Caco-2 (cell line): ENCODE results near the gene GIPR. TPM values are rescaled to one million over a fixed set of nuclear protein-coding genes. Genes with fewer than 3 reads are reported as not detected.

Experiments
- BruUV-seq: library from RNA; stranded (reverse); fragments of 400-500 nt; replicated peaks from 2 replicates; lab custom pipeline; 2021; lab: Mats Ljungman, UMichigan
- CTCF ChIA-PET: fragments of 300-600 bp; sonication (Branson Sonifier 250); formaldehyde crosslinking; loops from one replicate; lab custom pipeline; 2022; ENCODE audit warnings: antibody characterized with exemption; lab: Charles Lee
- POLR2A ChIA-PET: fragments of 300-600 bp; sonication (Branson Sonifier 250); formaldehyde crosslinking; loops from one replicate; lab custom pipeline; 2022; ENCODE audit warnings: antibody characterized with exemption; lab: Charles Lee
- DNase-seq, 2 experiments: peaks; one replicate each; pipeline versions ENCODE4 v3.0.0 to v3.0.0-alpha.2; 2020 to 2022
- H3K27me3 ChIP-seq: replicated peaks from 2 replicates; pipeline ENCODE4 v1.6.0; 2011; ENCODE audit warnings: low read length; ENCODE audit not compliant: control insufficient read depth, insufficient read depth
- H3K36me3 ChIP-seq: 2 replicates; pipeline ENCODE4 v1.5.1; 2011; ENCODE audit warnings: low read length; ENCODE audit not compliant: control insufficient read depth, insufficient read depth
- H3K4me1 ChIP-seq: fragments of 250-450 bp; sonication (Bioruptor Pico); 2 replicates; pipeline ENCODE4 v1.5.1; 2020; ENCODE audit warnings: mild to moderate bottlenecking
- H3K4me3 ChIP-seq: 2 replicates; pipeline ENCODE4 v1.5.1; 2011; ENCODE audit warnings: low read depth, mild to moderate bottlenecking, control low read depth, low read length
- H3K9me3 ChIP-seq: fragments of 250-450 bp; sonication (Bioruptor Pico); 2 replicates; pipeline ENCODE4 v1.5.1; 2020; ENCODE audit warnings: mild to moderate bottlenecking, moderate library complexity
- H3K27ac Mint-ChIP-seq: one replicate; pipeline ENCODE4 v1.8.0; 2022; ENCODE audit warnings: mixed read lengths; ENCODE audit not compliant: unreplicated experiment
- H3K27me3 Mint-ChIP-seq: one replicate; pipeline ENCODE4 v1.8.0; 2022; ENCODE audit warnings: mixed read lengths; ENCODE audit not compliant: insufficient read depth, unreplicated experiment
- H3K36me3 Mint-ChIP-seq: one replicate; pipeline ENCODE4 v1.8.0; 2022; ENCODE audit warnings: mild to moderate bottlenecking, mixed read lengths; ENCODE audit not compliant: insufficient read depth, unreplicated experiment
- H3K4me1 Mint-ChIP-seq: one replicate; pipeline ENCODE4 v1.8.0; 2022; ENCODE audit warnings: low read depth, mixed read lengths; ENCODE audit not compliant: unreplicated experiment
- H3K4me3 Mint-ChIP-seq: one replicate; pipeline ENCODE4 v1.8.0; 2022; ENCODE audit warnings: mild to moderate bottlenecking, moderate library complexity, mixed read lengths; ENCODE audit not compliant: unreplicated experiment
- H3K9me3 Mint-ChIP-seq: one replicate; pipeline ENCODE4 v1.8.0; 2022; ENCODE audit warnings: mixed read lengths; ENCODE audit not compliant: unreplicated experiment
- intact Hi-C: fragments of 100-400 bp; cut with micrococcal nuclease; formaldehyde crosslinking; loops from one replicate; pipeline ENCODE4 v1.10.0; 2022; ENCODE audit not compliant: unreplicated experiment
- total RNA-seq: library from RNA; stranded (reverse); gene quantifications from 2 replicates; pipeline ENCODE4 v1.2.3, GENCODE V29; 2022
- TF ChIP-seq, protein P1 (sequence below), 2 experiments: fragments of 200-600 bp in 1 of 2; IDR thresholded peaks; 1 replicate in 1 of 2; 2 replicates in 1 of 2; pipeline versions ENCODE4 v1.5.1 to v1.8.0; 2011 to 2022; ENCODE audit warnings: antibody characterized with exemption in 1 of 2, control low read depth in 1 of 2, inconsistent platforms in 1 of 2, low read depth in 1 of 2, low read length in 1 of 2, mild to moderate bottlenecking in 1 of 2, moderate library complexity in 1 of 2; ENCODE audit not compliant: insufficient read depth in 1 of 2, severe bottlenecking in 1 of 2, unreplicated experiment in 1 of 2

Gene GIPR
- total RNA-seq, 1 experiment from 2014 or later: 2.6 TPM

DNA sequence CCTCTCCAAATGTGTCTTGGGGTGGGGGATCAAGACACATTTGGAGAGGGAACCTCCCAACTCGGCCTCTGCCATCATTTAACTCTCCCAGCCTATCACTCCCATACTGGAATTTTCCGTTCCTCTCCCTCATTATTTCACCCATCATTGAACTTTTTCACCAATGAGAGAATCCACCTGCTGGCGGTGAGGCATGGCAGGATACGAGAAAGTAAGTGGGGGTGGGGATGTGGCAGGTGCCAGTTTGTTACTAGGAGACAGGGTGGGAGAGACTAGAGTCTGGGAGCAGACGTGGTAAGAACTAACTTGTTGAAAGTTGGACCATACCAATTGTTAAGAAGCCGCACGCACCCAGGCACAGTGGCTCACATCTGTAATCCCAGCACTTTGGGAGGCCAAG is 6.9 kb downstream of the GIPR start:
- BruUV-seq: no TSS peak
- Mint-ChIP-seq H3K4me1 (peaks cover 6% of the 10 kb centered on the region), H3K36me3 (peaks cover 25% of the 10 kb centered on the region), H3K27me3 (no peaks in the 10 kb centered on the region), H3K9me3 (no peaks in the 10 kb centered on the region), H3K4me3 (no peak overlapping the region), H3K27ac (no peak overlapping the region)
- POLR2A ChIA-PET: no interaction called here
- DNase-seq: no peak
- intact Hi-C loops: no loop called here
- H3K9me3 ChIP-seq: no peaks in the 10 kb centered on the region
- CTCF ChIA-PET: interaction anchor here (1.0 kb wide), 1 partner anchor 17 kb away, joined by 5 read pairs; the partner anchor contains the start of genes QPCTL and SNRPD2
- no peak overlapping the region for H3K4me3 ChIP-seq
- H3K36me3 ChIP-seq: no peaks in the 10 kb centered on the region
- H3K27me3 ChIP-seq: no peaks in the 10 kb centered on the region
- peaks cover 12% of the 10 kb centered on the region for H3K4me1 ChIP-seq
- TF ChIP-seq, protein P1, sequence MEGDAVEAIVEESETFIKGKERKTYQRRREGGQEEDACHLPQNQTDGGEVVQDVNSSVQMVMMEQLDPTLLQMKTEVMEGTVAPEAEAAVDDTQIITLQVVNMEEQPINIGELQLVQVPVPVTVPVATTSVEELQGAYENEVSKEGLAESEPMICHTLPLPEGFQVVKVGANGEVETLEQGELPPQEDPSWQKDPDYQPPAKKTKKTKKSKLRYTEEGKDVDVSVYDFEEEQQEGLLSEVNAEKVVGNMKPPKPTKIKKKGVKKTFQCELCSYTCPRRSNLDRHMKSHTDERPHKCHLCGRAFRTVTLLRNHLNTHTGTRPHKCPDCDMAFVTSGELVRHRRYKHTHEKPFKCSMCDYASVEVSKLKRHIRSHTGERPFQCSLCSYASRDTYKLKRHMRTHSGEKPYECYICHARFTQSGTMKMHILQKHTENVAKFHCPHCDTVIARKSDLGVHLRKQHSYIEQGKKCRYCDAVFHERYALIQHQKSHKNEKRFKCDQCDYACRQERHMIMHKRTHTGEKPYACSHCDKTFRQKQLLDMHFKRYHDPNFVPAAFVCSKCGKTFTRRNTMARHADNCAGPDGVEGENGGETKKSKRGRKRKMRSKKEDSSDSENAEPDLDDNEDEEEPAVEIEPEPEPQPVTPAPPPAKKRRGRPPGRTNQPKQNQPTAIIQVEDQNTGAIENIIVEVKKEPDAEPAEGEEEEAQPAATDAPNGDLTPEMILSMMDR (IDR thresholded peaks at IDR 0.05; ENCODE audit: insufficient read depth in 1 of 2, low read depth in 1 of 2, low read length in 1 of 2, severe bottlenecking in 1 of 2, unreplicated experiment in 1 of 2): no peak

DNA sequence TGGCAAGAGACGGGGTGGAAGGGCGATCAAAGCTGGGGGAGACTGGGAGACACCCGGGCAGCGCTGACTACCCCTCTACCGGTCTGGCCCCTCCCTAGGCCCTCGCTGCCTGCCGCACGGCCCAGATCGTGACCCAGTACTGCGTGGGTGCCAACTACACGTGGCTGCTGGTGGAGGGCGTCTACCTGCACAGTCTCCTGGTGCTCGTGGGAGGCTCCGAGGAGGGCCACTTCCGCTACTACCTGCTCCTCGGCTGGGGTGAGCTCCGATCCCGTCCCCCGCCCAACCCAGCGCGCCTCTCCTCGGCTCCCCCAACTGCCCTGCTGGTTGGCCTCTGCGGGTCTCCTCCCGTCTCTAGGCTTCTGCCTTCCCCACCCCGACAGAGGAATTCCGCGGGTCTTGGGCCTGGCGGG is 8.8 kb downstream of the GIPR start:
- H3K27ac Mint-ChIP-seq: peak overlapping the region; percentile 88
- Histone ChIP-seq H3K4me3 (peak overlapping the region; percentile 47), H3K4me1 (peaks cover 14% of the 10 kb centered on the region), H3K36me3 (no peaks in the 10 kb centered on the region), H3K9me3 (no peaks in the 10 kb centered on the region), H3K27me3 (no peaks in the 10 kb centered on the region)
- ChIA-PET CTCF (interaction anchor here (0.6 to 3.1 kb wide), 21 partner anchors 8 to 238 kb away, joined by 3 to 50 read pairs (median 5); partner anchors contain the start of genes EML2, OPA3, QPCTL and SIX5), POLR2A (interaction anchor here (0.6 to 4.5 kb wide), 17 partner anchors 8 to 1322 kb away, joined by 3 to 54 read pairs (median 8); partner anchors contain the start of genes FBXO46, GIPR, IRF2BP1 and OPA3)
- no TSS peak for BruUV-seq
- no peak for DNase-seq
- H3K36me3 Mint-ChIP-seq: peaks cover 21% of the 10 kb centered on the region
- H3K9me3 Mint-ChIP-seq: no peaks in the 10 kb centered on the region
- H3K4me1 Mint-ChIP-seq: peaks cover 9% of the 10 kb centered on the region
- intact Hi-C loops: loop anchor here (1.0 kb wide), 2 partner anchors 8 to 15 kb away; partner anchors contain the start of gene QPCTL
- H3K4me3 Mint-ChIP-seq: peak overlapping the region; percentile 88
- H3K27me3 Mint-ChIP-seq: no peaks in the 10 kb centered on the region
- TF ChIP-seq, protein P1 (IDR thresholded peaks at IDR 0.05; ENCODE audit: insufficient read depth in 1 of 2, low read depth in 1 of 2, low read length in 1 of 2, severe bottlenecking in 1 of 2, unreplicated experiment in 1 of 2): no peak

DNA sequence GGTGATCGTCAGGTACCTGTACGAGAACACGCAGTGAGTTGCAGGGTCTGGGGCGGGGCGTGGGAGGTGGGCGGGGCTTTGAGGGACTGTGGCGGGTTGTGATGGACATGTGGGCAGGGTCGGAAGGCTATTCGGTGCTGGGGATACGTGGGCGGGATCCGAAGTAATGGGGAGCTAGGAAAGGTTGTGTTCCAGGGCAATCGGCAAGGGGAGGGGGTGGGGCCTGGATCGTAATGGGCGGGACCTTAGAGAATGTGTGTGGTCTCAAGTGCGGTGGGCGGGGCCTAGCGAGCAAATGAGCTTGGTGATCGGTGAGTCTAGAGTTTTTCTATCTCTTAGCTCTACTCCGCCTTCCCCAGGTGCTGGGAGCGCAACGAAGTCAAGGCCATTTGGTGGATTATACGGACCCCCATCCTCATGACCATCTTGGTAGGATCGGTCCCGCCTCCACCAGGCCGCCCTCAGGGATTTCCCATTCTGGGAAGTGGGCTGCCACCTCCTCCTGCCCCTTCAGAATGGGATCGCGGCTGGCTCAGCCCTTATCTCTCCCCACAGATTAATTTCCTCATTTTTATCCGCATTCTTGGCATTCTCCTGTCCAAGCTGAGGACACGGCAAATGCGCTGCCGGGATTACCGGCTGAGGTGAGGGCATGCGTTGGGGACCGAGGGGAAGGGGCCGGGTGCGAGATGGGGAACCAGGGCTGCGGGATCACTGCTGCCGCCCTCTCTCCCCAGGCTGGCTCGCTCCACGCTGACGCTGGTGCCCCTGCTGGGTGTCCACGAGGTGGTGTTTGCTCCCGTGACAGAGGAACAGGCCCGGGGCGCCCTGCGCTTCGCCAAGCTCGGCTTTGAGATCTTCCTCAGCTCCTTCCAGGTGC is 9.6 kb downstream of the GIPR start:
- H3K27me3 Mint-ChIP-seq: no peaks in the 10 kb centered on the region
- peak overlapping the region; percentile 47 for H3K4me3 ChIP-seq
- ChIA-PET POLR2A (interaction anchor here (0.6 to 4.5 kb wide), 22 partner anchors 8 to 1321 kb away, joined by 3 to 54 read pairs (median 6); partner anchors contain the start of genes EML2, FBXO46, GIPR and IRF2BP1), CTCF (interaction anchor here (0.5 to 3.1 kb wide), 27 partner anchors 8 to 238 kb away, joined by 3 to 50 read pairs (median 5); partner anchors contain the start of genes EML2, GIPR, OPA3 and QPCTL)
- H3K27ac Mint-ChIP-seq: peak overlapping the region; percentile 88
- H3K9me3 ChIP-seq: no peaks in the 10 kb centered on the region
- peaks cover 12% of the 10 kb centered on the region for H3K4me1 Mint-ChIP-seq
- H3K9me3 Mint-ChIP-seq: no peaks in the 10 kb centered on the region
- no peaks in the 10 kb centered on the region for H3K27me3 ChIP-seq
- TSS peak; percentile 86 for BruUV-seq
- peaks cover 16% of the 10 kb centered on the region for H3K4me1 ChIP-seq
- intact Hi-C loops: loop anchor here (1.0 kb wide), 2 partner anchors 8 to 15 kb away; partner anchors contain the start of gene QPCTL
- H3K36me3 Mint-ChIP-seq: peaks cover 25% of the 10 kb centered on the region
- TF ChIP-seq, protein P1 (IDR thresholded peaks at IDR 0.05; ENCODE audit: insufficient read depth in 1 of 2, low read depth in 1 of 2, low read length in 1 of 2, severe bottlenecking in 1 of 2, unreplicated experiment in 1 of 2): peak; percentile 31 to 54
- H3K4me3 Mint-ChIP-seq: peak overlapping the region; percentile 88
- DNase-seq: peak; percentile 96 to 100
- H3K36me3 ChIP-seq: no peaks in the 10 kb centered on the region
